K562 (cell line): ENCODE data around the gene BECN2. TPM values are rescaled to one million over a fixed set of nuclear protein-coding genes. Genes with fewer than 3 reads are reported as not detected.

Source experiments
- BHLHE40 ChIP-seq: IDR thresholded peaks from 2 replicates; pipeline ENCODE4 v1.6.1; 2011; ENCODE audit warnings: low read length, improper control_type of control experiment
- CGGBP1 ChIP-seq: fragments of 250-450 bp; sonication (Bioruptor Pico); IDR thresholded peaks from 2 replicates; pipeline ENCODE4 v1.9.0; 2021; ENCODE audit warnings: mild to moderate bottlenecking
- CTCF ChIP-seq, 3 experiments: IDR thresholded peaks in 2 of 3; conservative IDR thresholded peaks in 1 of 3; 2 replicates each; pipeline ENCODE4 v1.5.1; 2011 to 2012; ENCODE audit warnings: low read length in 3 of 3, mild to moderate bottlenecking in 3 of 3, control low read depth in 2 of 3, improper control_type of control experiment in 1 of 3, inconsistent platforms in 1 of 3, low read depth in 1 of 3, mixed read lengths in 1 of 3, moderate library complexity in 1 of 3; ENCODE audit not compliant: insufficient read depth in 2 of 3
- NKRF ChIP-seq: fragments of 450-650 bp; IDR thresholded peaks from 2 replicates; pipeline ENCODE4 v1.6.1; 2016; ENCODE audit warnings: borderline replicate concordance
- OTX1 ChIP-seq: fragments of 450-650 bp; formaldehyde crosslinking; IDR thresholded peaks from 2 replicates; pipeline ENCODE4 v1.4.0; 2022; ENCODE audit warnings: mild to moderate bottlenecking
- RCOR1 ChIP-seq, 2 experiments: IDR thresholded peaks; 2 replicates each; pipeline ENCODE4 v1.6.1; 2012; ENCODE audit warnings: low read depth in 2 of 2, low read length in 2 of 2, borderline replicate concordance in 1 of 2, improper control_type of control experiment in 1 of 2
- ZBTB34 ChIP-seq: fragments of 250-450 bp; sonication (Bioruptor Pico); IDR thresholded peaks from 2 replicates; pipeline ENCODE4 v1.8.0; 2021; ENCODE audit warnings: mild to moderate bottlenecking, moderate library complexity
- ZNF583 ChIP-seq: fragments of 250-450 bp; sonication (Bioruptor Pico); IDR thresholded peaks from 2 replicates; pipeline ENCODE4 v1.4.0; 2020
- ZNF717 ChIP-seq: fragments of 250-450 bp; sonication (Bioruptor Pico); IDR thresholded peaks from 2 replicates; pipeline ENCODE4 v1.5.0; 2021
- polyA plus RNA-seq, 8 experiments: library from polyadenylated mRNA; depleted of rRNA in 4 of 8; stranded (reverse) in 5 of 8; unstranded in 3 of 8; fragments of >200 nt; fragmentation: Nextera tagmentation in 2 of 8; fragmentation: Illumina TruSeq in 1 of 8; extraction: Ambion mirVana in 2 of 8; extraction: Trizol in 1 of 8; gene quantifications; 2 replicates each; pipeline versions ENCODE4 v1.2.1 to v1.2.3, GENCODE V29; 2011 to 2014; ENCODE audit warnings: inconsistent platforms in 1 of 8, missing spikeins in 1 of 8
- total RNA-seq, 7 experiments: library from RNA; depleted of rRNA in 6 of 7; stranded (reverse); fragments of >200 nt in 6 of 7; fragmentation: Illumina TruSeq in 2 of 7; extraction: Trizol in 2 of 7; gene quantifications; 2 replicates each; pipeline versions ENCODE4 v1.2.1 to v1.2.3, GENCODE V29; 2011 to 2021; ENCODE audit warnings: low replicate concordance in 1 of 7
- TF ChIP-seq, protein P1 (sequence below): sonication (generic); formaldehyde crosslinking; IDR thresholded peaks from 2 replicates; pipeline ENCODE4 v1.8.1; 2023; ENCODE audit warnings: mild to moderate bottlenecking, missing genetic modification reagents

The BECN2 gene
- total and polyA plus RNA-seq, 9 of the 15 experiments (the other 6 are each of a cell fraction or from before 2014, with no cell fraction given): not detected

- TF ChIP-seq ZBTB34: no peak
- TF ChIP-seq NKRF: no peak
- no peak for TF ChIP-seq ZNF717 (CRISPR knock-in tag)
- TF ChIP-seq OTX1 (CRISPR knock-in tag): no peak
- TF ChIP-seq CTCF (IDR thresholded peaks at IDR 0.05 in 2 of 3, conservative IDR thresholded peaks at IDR 0.05 in 1 of 3; ENCODE audit: insufficient read depth in 2 of 3, low read depth in 1 of 3, low read length in 3 of 3): 0 out of 6 replicates have a peak, but pooled peaks of 1 of the 3 experiments have one; percentile 2
- TF ChIP-seq, protein P1, sequence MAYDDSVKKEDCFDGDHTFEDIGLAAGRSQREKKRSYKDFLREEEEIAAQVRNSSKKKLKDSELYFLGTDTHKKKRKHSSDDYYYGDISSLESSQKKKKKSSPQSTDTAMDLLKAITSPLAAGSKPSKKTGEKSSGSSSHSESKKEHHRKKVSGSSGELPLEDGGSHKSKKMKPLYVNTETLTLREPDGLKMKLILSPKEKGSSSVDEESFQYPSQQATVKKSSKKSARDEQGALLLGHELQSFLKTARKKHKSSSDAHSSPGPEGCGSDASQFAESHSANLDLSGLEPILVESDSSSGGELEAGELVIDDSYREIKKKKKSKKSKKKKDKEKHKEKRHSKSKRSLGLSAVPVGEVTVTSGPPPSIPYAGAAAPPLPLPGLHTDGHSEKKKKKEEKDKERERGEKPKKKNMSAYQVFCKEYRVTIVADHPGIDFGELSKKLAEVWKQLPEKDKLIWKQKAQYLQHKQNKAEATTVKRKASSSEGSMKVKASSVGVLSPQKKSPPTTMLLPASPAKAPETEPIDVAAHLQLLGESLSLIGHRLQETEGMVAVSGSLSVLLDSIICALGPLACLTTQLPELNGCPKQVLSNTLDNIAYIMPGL (CRISPR knock-in tag): no peak
- TF ChIP-seq RCOR1 (IDR thresholded peaks at IDR 0.05; ENCODE audit: borderline replicate concordance in 1 of 2, low read depth in 2 of 2, low read length in 2 of 2): peak in 1 of 2 experiments; percentile 66; a peak in 2 of 4 replicates
- TF ChIP-seq CGGBP1 (CRISPR knock-in tag): no peak
- TF ChIP-seq ZNF583 (CRISPR knock-in tag): no peak
- peak; percentile 81 for TF ChIP-seq BHLHE40
Observed at GRCh38 chr1:241990040-241990439, 32.5 kb downstream of the BECN2 start (continued).
